ENCODE measurements around the gene KLHDC4.

GRCh38 chr16:87665193-87665592 lies 100.6 kb downstream of the KLHDC4 start:
- TF ChIP-seq ZBTB33 (IDR thresholded peaks at IDR 0.05) (no peak), EGR1 (IDR thresholded peaks at IDR 0.05; ENCODE audit: low read depth in 2 of 2) (no peak), TAF1 (conservative IDR thresholded peaks at IDR 0.05) (no peak), RXRA (IDR thresholded peaks at IDR 0.05) (no peak), REST (IDR thresholded peaks at IDR 0.05) (no peak)
- TF ChIP-seq, protein P1, sequence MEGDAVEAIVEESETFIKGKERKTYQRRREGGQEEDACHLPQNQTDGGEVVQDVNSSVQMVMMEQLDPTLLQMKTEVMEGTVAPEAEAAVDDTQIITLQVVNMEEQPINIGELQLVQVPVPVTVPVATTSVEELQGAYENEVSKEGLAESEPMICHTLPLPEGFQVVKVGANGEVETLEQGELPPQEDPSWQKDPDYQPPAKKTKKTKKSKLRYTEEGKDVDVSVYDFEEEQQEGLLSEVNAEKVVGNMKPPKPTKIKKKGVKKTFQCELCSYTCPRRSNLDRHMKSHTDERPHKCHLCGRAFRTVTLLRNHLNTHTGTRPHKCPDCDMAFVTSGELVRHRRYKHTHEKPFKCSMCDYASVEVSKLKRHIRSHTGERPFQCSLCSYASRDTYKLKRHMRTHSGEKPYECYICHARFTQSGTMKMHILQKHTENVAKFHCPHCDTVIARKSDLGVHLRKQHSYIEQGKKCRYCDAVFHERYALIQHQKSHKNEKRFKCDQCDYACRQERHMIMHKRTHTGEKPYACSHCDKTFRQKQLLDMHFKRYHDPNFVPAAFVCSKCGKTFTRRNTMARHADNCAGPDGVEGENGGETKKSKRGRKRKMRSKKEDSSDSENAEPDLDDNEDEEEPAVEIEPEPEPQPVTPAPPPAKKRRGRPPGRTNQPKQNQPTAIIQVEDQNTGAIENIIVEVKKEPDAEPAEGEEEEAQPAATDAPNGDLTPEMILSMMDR (IDR thresholded peaks at IDR 0.05; ENCODE audit: low read depth, low read length, missing input control) = no peak
- TF ChIP-seq, protein P2, sequence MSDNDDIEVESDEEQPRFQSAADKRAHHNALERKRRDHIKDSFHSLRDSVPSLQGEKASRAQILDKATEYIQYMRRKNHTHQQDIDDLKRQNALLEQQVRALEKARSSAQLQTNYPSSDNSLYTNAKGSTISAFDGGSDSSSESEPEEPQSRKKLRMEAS (IDR thresholded peaks at IDR 0.05) = no peak

All from liver (tissue), 3 donors.